ENCODE results near the gene ACACB. TPM values are rescaled to one million over a fixed set of nuclear protein-coding genes. Genes with fewer than 3 reads are reported as not detected.

The ACACB gene
- total RNA-seq, 1 experiment from 2014 or later: 26.2 TPM

DNA sequence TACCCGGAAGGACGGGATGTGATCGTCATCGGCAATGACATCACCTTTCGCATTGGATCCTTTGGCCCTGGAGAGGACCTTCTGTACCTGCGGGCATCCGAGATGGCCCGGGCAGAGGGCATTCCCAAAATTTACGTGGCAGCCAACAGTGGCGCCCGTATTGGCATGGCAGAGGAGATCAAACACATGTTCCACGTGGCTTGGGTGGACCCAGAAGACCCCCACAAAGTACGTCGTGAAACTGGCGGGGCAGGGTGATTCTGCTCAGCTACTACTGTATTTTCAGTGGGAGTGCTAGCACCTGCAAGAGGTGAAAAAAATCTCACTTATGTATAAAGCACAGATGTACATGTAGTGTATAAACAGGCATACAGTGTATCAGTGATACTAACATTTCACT lies 129.8 kb downstream of the ACACB start:
- ChIA-PET CTCF (no interaction called here), POLR2A (no interaction called here)
- Histone ChIP-seq H3K9me3 (no peaks in the 10 kb centered on the region), H3K4me1 (peaks cover 15% of the 10 kb centered on the region), H3K4me3 (ENCODE audit: low read depth, low read length) (no peak overlapping the region), H3K36me3 (ENCODE audit: control insufficient read depth, insufficient read depth, low read length) (no peaks in the 10 kb centered on the region; the same call in 1 of the 2 replicates), H3K27me3 (replicated peaks; ENCODE audit: control insufficient read depth, insufficient read depth, low read length) (no peaks in the 10 kb centered on the region)
- no peaks in the 10 kb centered on the region for H3K36me3 Mint-ChIP-seq (ENCODE audit: insufficient read depth, unreplicated experiment)
- H3K4me1 Mint-ChIP-seq (ENCODE audit: low read depth, unreplicated experiment): peaks cover 16% of the 10 kb centered on the region
- intact Hi-C loops (cut with micrococcal nuclease; ENCODE audit: unreplicated experiment): no loop called here
- H3K9me3 Mint-ChIP-seq (ENCODE audit: unreplicated experiment): no peaks in the 10 kb centered on the region
- no peak overlapping the region for H3K27ac Mint-ChIP-seq (ENCODE audit: unreplicated experiment)
- no peak overlapping the region for H3K4me3 Mint-ChIP-seq (ENCODE audit: unreplicated experiment)
- TF ChIP-seq, protein P1, sequence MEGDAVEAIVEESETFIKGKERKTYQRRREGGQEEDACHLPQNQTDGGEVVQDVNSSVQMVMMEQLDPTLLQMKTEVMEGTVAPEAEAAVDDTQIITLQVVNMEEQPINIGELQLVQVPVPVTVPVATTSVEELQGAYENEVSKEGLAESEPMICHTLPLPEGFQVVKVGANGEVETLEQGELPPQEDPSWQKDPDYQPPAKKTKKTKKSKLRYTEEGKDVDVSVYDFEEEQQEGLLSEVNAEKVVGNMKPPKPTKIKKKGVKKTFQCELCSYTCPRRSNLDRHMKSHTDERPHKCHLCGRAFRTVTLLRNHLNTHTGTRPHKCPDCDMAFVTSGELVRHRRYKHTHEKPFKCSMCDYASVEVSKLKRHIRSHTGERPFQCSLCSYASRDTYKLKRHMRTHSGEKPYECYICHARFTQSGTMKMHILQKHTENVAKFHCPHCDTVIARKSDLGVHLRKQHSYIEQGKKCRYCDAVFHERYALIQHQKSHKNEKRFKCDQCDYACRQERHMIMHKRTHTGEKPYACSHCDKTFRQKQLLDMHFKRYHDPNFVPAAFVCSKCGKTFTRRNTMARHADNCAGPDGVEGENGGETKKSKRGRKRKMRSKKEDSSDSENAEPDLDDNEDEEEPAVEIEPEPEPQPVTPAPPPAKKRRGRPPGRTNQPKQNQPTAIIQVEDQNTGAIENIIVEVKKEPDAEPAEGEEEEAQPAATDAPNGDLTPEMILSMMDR (IDR thresholded peaks at IDR 0.05; ENCODE audit: insufficient read depth in 1 of 2, low read depth in 1 of 2, low read length in 1 of 2, severe bottlenecking in 1 of 2, unreplicated experiment in 1 of 2): no peak
- H3K27me3 Mint-ChIP-seq (ENCODE audit: insufficient read depth, unreplicated experiment): no peaks in the 10 kb centered on the region
- DNase-seq: no peak
- no TSS peak for BruUV-seq (replicated peaks)

DNA sequence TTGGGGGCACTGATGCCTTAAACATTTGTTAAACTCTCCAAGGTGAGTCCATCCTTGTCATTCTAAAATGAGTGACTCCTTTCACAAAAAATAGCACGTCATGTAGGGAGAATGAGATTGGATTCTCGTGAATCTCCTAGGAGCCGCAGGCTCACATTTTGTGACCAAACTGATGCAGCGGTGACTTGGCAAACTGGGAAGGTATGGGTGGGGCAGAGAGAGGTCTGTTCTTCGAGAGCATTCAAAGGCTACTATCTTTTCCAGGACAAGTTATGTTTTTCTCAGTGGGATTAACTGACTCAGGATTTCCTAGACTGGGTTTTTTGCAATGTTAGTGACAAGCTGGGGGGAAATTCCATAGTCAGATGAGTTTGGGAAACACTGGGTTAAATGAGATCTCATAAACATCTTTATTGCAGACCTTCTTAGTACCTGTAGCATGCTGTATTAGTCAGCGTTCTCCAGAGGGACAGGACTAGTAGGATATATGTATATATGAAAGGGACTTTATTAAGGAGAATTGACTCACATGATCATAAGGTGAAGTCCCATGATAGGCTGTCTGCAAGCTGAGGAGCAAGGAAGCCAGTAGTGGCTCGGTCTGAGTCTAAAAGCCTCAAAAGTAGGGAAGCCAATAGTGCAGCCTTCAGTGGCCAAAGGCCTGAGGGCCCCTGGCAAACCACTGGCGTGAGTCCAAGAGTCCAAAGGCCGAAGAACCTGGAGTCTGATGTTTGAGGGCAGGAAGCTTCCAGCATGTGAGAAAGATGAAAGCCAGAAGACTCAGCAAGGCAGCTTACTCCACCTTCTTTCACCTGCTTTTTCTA lies 131.7 kb downstream of the ACACB start:
- H3K27me3 Mint-ChIP-seq (ENCODE audit: insufficient read depth, unreplicated experiment): no peaks in the 10 kb centered on the region
- peaks cover 16% of the 10 kb centered on the region for H3K4me1 Mint-ChIP-seq (ENCODE audit: low read depth, unreplicated experiment)
- H3K4me1 ChIP-seq: peaks cover 15% of the 10 kb centered on the region
- POLR2A ChIA-PET: no interaction called here
- H3K9me3 ChIP-seq: no peaks in the 10 kb centered on the region
- no peaks in the 10 kb centered on the region; the same call in none of the 2 replicates for H3K36me3 ChIP-seq (ENCODE audit: control insufficient read depth, insufficient read depth, low read length)
- no peaks in the 10 kb centered on the region for H3K36me3 Mint-ChIP-seq (ENCODE audit: insufficient read depth, unreplicated experiment)
- BruUV-seq (replicated peaks): no TSS peak
- no peak overlapping the region for H3K4me3 Mint-ChIP-seq (ENCODE audit: unreplicated experiment)
- H3K27me3 ChIP-seq (replicated peaks; ENCODE audit: control insufficient read depth, insufficient read depth, low read length): no peaks in the 10 kb centered on the region
- TF ChIP-seq, protein P1 (IDR thresholded peaks at IDR 0.05; ENCODE audit: insufficient read depth in 1 of 2, low read depth in 1 of 2, low read length in 1 of 2, severe bottlenecking in 1 of 2, unreplicated experiment in 1 of 2): no peak
- no peak overlapping the region for H3K4me3 ChIP-seq (ENCODE audit: low read depth, low read length)
- intact Hi-C loops (cut with micrococcal nuclease; ENCODE audit: unreplicated experiment): no loop called here
- peak; percentile 21 to 57 for DNase-seq
- peak overlapping the region; percentile 42 for H3K27ac Mint-ChIP-seq (ENCODE audit: unreplicated experiment)
- H3K9me3 Mint-ChIP-seq (ENCODE audit: unreplicated experiment): no peaks in the 10 kb centered on the region
- CTCF ChIA-PET: no interaction called here

DNA sequence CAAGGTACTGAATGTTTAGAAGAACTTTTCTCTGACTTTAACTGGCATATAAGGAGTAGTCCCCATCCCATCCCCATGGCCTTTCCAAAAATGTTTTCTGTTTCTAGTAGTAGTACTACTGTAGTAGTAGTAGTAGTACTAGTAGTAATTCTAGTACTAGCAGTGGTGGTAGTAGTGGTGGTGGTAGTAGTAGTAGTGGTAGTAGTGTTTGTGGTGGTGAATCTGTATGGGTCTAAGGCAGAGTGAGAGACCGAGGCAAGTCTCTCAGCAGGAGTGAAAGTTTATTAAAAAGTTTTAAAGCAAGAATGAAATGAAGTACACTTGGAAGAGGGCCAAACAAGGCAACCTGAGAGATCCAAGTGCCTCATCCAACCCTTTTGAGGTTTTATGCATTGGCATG lies 134.1 kb downstream of the ACACB start:
- Mint-ChIP-seq H3K9me3 (ENCODE audit: unreplicated experiment) (peaks cover 11% of the 10 kb centered on the region), H3K4me3 (ENCODE audit: unreplicated experiment) (no peak overlapping the region), H3K27ac (ENCODE audit: unreplicated experiment) (no peak overlapping the region), H3K4me1 (ENCODE audit: low read depth, unreplicated experiment) (peaks cover 16% of the 10 kb centered on the region), H3K27me3 (ENCODE audit: insufficient read depth, unreplicated experiment) (no peaks in the 10 kb centered on the region), H3K36me3 (ENCODE audit: insufficient read depth, unreplicated experiment) (no peaks in the 10 kb centered on the region)
- H3K4me1 ChIP-seq: peaks cover 15% of the 10 kb centered on the region
- ChIA-PET CTCF (no interaction called here), POLR2A (no interaction called here)
- intact Hi-C loops (cut with micrococcal nuclease; ENCODE audit: unreplicated experiment): loop anchor here (10.0 kb wide), 1 partner anchor 136 kb away; the partner anchor contains the start of gene ACACB
- H3K27me3 ChIP-seq (replicated peaks; ENCODE audit: control insufficient read depth, insufficient read depth, low read length): no peaks in the 10 kb centered on the region
- BruUV-seq (replicated peaks): no TSS peak
- TF ChIP-seq, protein P1 (IDR thresholded peaks at IDR 0.05; ENCODE audit: insufficient read depth in 1 of 2, low read depth in 1 of 2, low read length in 1 of 2, severe bottlenecking in 1 of 2, unreplicated experiment in 1 of 2): no peak
- no peak for DNase-seq
- H3K9me3 ChIP-seq: no peaks in the 10 kb centered on the region
- no peaks in the 10 kb centered on the region; the same call in none of the 2 replicates for H3K36me3 ChIP-seq (ENCODE audit: control insufficient read depth, insufficient read depth, low read length)
- H3K4me3 ChIP-seq (ENCODE audit: low read depth, low read length): no peak overlapping the region
